GM23338 (cell line): Measurements from ENCODE around the gene UBXN11. TPM values are rescaled to one million over a fixed set of nuclear protein-coding genes. Genes with fewer than 3 reads are reported as not detected.

Experiments used
- NANOG ChIP-seq: IDR thresholded peaks from 2 replicates; pipeline ENCODE4 v1.6.1; 2016; ENCODE audit warnings: antibody characterized with exemption, borderline replicate concordance
- polyA plus RNA-seq: library from polyadenylated mRNA; unstranded; fragments of >200 nt; fragmentation: Nextera tagmentation; extraction: Ambion mirVana; gene quantifications from 2 replicates; pipeline ENCODE4 v1.2.1, GENCODE V29; 2016
- total RNA-seq: library from RNA; depleted of rRNA; stranded (reverse); fragments of >200 nt; shearing (Covaris generic); gene quantifications from 2 replicates; pipeline ENCODE4 v1.2.3, GENCODE V29; 2014; rRNA removed
- TF ChIP-seq, protein P1 (sequence below): IDR thresholded peaks from one replicate; pipeline ENCODE4 v1.6.1; 2018; ENCODE audit warnings: antibody characterized with exemption; ENCODE audit not compliant: unreplicated experiment

UBXN11 gene
- total and polyA plus RNA-seq, 2 experiments from 2014 or later: 8.0 to 8.3 TPM

DNA sequence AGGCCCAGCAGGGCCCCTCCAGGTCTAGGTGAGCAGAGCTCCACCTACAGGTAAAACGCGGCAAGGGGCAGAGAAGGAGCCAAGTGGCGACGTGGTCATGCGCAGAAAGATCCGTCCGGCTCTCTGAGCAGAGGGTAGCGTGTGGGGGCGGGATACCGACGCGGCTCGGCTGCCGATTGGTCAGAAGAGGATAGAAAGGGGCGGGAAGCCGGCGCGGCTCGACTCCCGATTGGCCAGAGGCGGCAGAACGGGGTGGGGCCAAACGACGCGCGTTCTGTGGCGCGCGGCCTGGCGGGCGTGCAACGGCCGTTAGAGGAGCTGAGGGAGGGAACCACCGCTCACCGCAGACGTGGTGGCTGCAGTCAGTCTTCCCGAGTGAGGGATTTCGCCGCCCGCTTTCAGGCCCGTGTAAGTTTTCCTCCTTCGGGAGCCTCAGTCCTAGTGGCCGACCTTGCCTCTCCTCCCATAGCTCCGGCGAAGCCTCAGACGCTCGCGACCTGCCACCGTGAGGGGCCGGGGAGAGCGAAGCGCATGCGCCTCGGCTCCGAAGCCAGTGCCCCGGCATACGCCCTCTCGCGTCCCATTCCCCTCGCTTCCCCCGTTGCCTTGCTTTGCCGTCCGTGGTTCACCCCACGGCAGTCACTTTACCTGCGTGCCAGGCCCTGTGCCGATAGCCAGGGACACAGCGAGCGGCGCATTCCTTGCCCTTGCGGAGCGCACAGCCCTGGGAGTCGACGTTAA, 72.4 kb downstream of the UBXN11 start, which contains the start of gene CEP85 (continued):
- TF ChIP-seq, protein P1, sequence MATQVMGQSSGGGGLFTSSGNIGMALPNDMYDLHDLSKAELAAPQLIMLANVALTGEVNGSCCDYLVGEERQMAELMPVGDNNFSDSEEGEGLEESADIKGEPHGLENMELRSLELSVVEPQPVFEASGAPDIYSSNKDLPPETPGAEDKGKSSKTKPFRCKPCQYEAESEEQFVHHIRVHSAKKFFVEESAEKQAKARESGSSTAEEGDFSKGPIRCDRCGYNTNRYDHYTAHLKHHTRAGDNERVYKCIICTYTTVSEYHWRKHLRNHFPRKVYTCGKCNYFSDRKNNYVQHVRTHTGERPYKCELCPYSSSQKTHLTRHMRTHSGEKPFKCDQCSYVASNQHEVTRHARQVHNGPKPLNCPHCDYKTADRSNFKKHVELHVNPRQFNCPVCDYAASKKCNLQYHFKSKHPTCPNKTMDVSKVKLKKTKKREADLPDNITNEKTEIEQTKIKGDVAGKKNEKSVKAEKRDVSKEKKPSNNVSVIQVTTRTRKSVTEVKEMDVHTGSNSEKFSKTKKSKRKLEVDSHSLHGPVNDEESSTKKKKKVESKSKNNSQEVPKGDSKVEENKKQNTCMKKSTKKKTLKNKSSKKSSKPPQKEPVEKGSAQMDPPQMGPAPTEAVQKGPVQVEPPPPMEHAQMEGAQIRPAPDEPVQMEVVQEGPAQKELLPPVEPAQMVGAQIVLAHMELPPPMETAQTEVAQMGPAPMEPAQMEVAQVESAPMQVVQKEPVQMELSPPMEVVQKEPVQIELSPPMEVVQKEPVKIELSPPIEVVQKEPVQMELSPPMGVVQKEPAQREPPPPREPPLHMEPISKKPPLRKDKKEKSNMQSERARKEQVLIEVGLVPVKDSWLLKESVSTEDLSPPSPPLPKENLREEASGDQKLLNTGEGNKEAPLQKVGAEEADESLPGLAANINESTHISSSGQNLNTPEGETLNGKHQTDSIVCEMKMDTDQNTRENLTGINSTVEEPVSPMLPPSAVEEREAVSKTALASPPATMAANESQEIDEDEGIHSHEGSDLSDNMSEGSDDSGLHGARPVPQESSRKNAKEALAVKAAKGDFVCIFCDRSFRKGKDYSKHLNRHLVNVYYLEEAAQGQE: no peak
- no peak for TF ChIP-seq NANOG

Other genes starting within 250 kb of the UBXN11 start
- gene TRIM63, start 239.0 kb downstream of the UBXN11 start, total RNA-seq: 0.17 TPM in 1 of 2 replicates, not detected in the other
- not detected in 2 replicates for gene TRIM63, start 239.0 kb downstream of the UBXN11 start, polyA plus RNA-seq
- 3.0 and 4.3 TPM in 2 replicates for gene PDIK1L, start 194.8 kb downstream of the UBXN11 start, total RNA-seq
- gene PDIK1L, start 194.8 kb downstream of the UBXN11 start, polyA plus RNA-seq: 1.2 and 1.6 TPM in 2 replicates
- gene FAM110D, start 147.6 kb downstream of the UBXN11 start, total RNA-seq: 0.08 and 0.24 TPM in 2 replicates
- gene FAM110D, start 147.6 kb downstream of the UBXN11 start, polyA plus RNA-seq: 0.39 and 0.45 TPM in 2 replicates
- not detected in 2 replicates for gene C1orf232, start 137.7 kb downstream of the UBXN11 start, total RNA-seq
- not detected in 2 replicates for gene C1orf232, start 137.7 kb downstream of the UBXN11 start, polyA plus RNA-seq
- 26.2 and 32.6 TPM in 2 replicates for gene ZNF593, start 136.7 kb downstream of the UBXN11 start, total RNA-seq
- 108 and 115 TPM in 2 replicates for gene ZNF593, start 136.7 kb downstream of the UBXN11 start, polyA plus RNA-seq
- gene ZNF593OS, start 134.8 kb downstream of the UBXN11 start, total RNA-seq: not detected in 2 replicates
- gene ZNF593OS, start 134.8 kb downstream of the UBXN11 start, polyA plus RNA-seq: 0.68 and 1.1 TPM in 2 replicates
- 11.3 and 12.5 TPM in 2 replicates for gene CNKSR1, start 129.1 kb downstream of the UBXN11 start, total RNA-seq
- 9.7 and 9.8 TPM in 2 replicates for gene CNKSR1, start 129.1 kb downstream of the UBXN11 start, polyA plus RNA-seq
- not detected in 2 replicates for gene CATSPER4, start 116.0 kb downstream of the UBXN11 start, total RNA-seq
- 0.31 and 0.35 TPM in 2 replicates for gene CATSPER4, start 116.0 kb downstream of the UBXN11 start, polyA plus RNA-seq
- gene CEP85, start 72.4 kb downstream of the UBXN11 start, total RNA-seq: 26.1 and 36.8 TPM in 2 replicates
- gene CEP85, start 72.4 kb downstream of the UBXN11 start, polyA plus RNA-seq: 11.6 and 12.8 TPM in 2 replicates
- gene SH3BGRL3, start 26.6 kb downstream of the UBXN11 start, total RNA-seq: 28.9 and 30.9 TPM in 2 replicates
- 370 and 378 TPM in 2 replicates for gene SH3BGRL3, start 26.6 kb downstream of the UBXN11 start, polyA plus RNA-seq
- gene CD52, start 11.3 kb upstream of the UBXN11 start, total RNA-seq: not detected in 2 replicates
- gene CD52, start 11.3 kb upstream of the UBXN11 start, polyA plus RNA-seq: 7.3 and 9.6 TPM in 2 replicates
- 10.0 and 18.4 TPM in 2 replicates for gene CRYBG2, start 47.5 kb upstream of the UBXN11 start, total RNA-seq
- 17.6 and 19.4 TPM in 2 replicates for gene CRYBG2, start 47.5 kb upstream of the UBXN11 start, polyA plus RNA-seq
- not detected in 2 replicates for gene ZNF683, start 66.1 kb upstream of the UBXN11 start, total RNA-seq
- gene ZNF683, start 66.1 kb upstream of the UBXN11 start, polyA plus RNA-seq: not detected in 2 replicates
- 1,538 and 1,571 TPM in 2 replicates for gene LIN28A, start 104.2 kb upstream of the UBXN11 start, total RNA-seq
- gene LIN28A, start 104.2 kb upstream of the UBXN11 start, polyA plus RNA-seq: 604 and 648 TPM in 2 replicates
- 47.2 and 49.5 TPM in 2 replicates for gene DHDDS, start 125.7 kb upstream of the UBXN11 start, total RNA-seq
- 26.9 and 32.6 TPM in 2 replicates for gene DHDDS, start 125.7 kb upstream of the UBXN11 start, polyA plus RNA-seq
- 330 and 377 TPM in 2 replicates for gene HMGN2, start 165.8 kb upstream of the UBXN11 start, total RNA-seq
- gene HMGN2, start 165.8 kb upstream of the UBXN11 start, polyA plus RNA-seq: 1,101 and 1,122 TPM in 2 replicates
- gene RPS6KA1, start 223.1 kb upstream of the UBXN11 start, total RNA-seq: 68.6 and 84.2 TPM in 2 replicates
- 28.3 and 30.5 TPM in 2 replicates for gene RPS6KA1, start 223.1 kb upstream of the UBXN11 start, polyA plus RNA-seq